Neuronal stem cell (in vitro differentiated cells): ENCODE data around the gene GRIK2.

ENCODE experiments used
- DNase-seq: peaks from one replicate; pipeline ENCODE4 v3.0.0-alpha.2; 2013; ENCODE audit warnings: low spot score
- H2AFZ ChIP-seq: one replicate; pipeline ENCODE4 v1.6.1; 2013; ENCODE audit warnings: mild to moderate bottlenecking, low read length, inconsistent platforms
- H2AK5ac ChIP-seq: 2 replicates; pipeline ENCODE4 v1.6.1; 2013; ENCODE audit warnings: low read depth, mild to moderate bottlenecking, inconsistent platforms, low read length, moderate library complexity, mixed read lengths
- H2BK120ac ChIP-seq: 2 replicates; pipeline ENCODE4 v1.6.1; 2013; ENCODE audit warnings: low read depth, mild to moderate bottlenecking, inconsistent platforms, low read length, moderate library complexity, mixed read lengths
- H2BK12ac ChIP-seq: one replicate; pipeline ENCODE4 v1.6.1; 2013; ENCODE audit warnings: low read length, inconsistent platforms
- H2BK15ac ChIP-seq: 2 replicates; pipeline ENCODE4 v1.6.1; 2013; ENCODE audit warnings: mild to moderate bottlenecking, low read length, inconsistent platforms, mixed read lengths
- H2BK5ac ChIP-seq: one replicate; pipeline ENCODE4 v1.6.1; 2013; ENCODE audit warnings: inconsistent platforms, mild to moderate bottlenecking, low read length, moderate library complexity
- H3K14ac ChIP-seq: one replicate; pipeline ENCODE4 v1.6.1; 2013; ENCODE audit warnings: low read length, inconsistent platforms
- H3K18ac ChIP-seq: 2 replicates; pipeline ENCODE4 v1.6.1; 2013; ENCODE audit warnings: low read length, inconsistent platforms
- H3K23ac ChIP-seq: 2 replicates; pipeline ENCODE4 v1.6.1; 2013; ENCODE audit warnings: low read depth, mild to moderate bottlenecking, mixed read lengths, low read length, inconsistent platforms; ENCODE audit not compliant: poor library complexity
- H3K27ac ChIP-seq: replicated peaks from 3 replicates; pipeline ENCODE4 v1.5.1; 2013; ENCODE audit warnings: low read length, inconsistent platforms
- H3K27me3 ChIP-seq, 3 experiments: 2 replicates each; pipeline ENCODE4 v1.6.1; 2013; ENCODE audit warnings: low read length in 3 of 3, mild to moderate bottlenecking in 2 of 3, inconsistent platforms in 1 of 3, low read depth in 1 of 3, mixed read lengths in 1 of 3, moderate library complexity in 1 of 3; ENCODE audit not compliant: control insufficient read depth in 3 of 3, insufficient read depth in 3 of 3
- H3K36me3 ChIP-seq, 2 donors: replicated peaks in 1 of 2; 2 replicates each; pipeline ENCODE4 v1.6.1; 2013; ENCODE audit warnings: low read length in 2 of 2; ENCODE audit not compliant: control insufficient read depth in 2 of 2, insufficient read depth in 2 of 2
- H3K4ac ChIP-seq: 2 replicates; pipeline ENCODE4 v1.6.1; 2013; ENCODE audit warnings: inconsistent platforms, mild to moderate bottlenecking, low read length, moderate library complexity
- H3K4me1 ChIP-seq, 2 donors: 1 replicate in 1 of 2; 2 replicates in 1 of 2; pipeline ENCODE4 v1.6.1; 2013; ENCODE audit warnings: low read length in 2 of 2, low read depth in 1 of 2; ENCODE audit not compliant: control insufficient read depth in 2 of 2, insufficient read depth in 1 of 2
- H3K4me2 ChIP-seq: one replicate; pipeline ENCODE4 v1.6.1; 2013; ENCODE audit warnings: mild to moderate bottlenecking, low read length, inconsistent platforms; ENCODE audit not compliant: insufficient read depth, poor library complexity, severe bottlenecking
- H3K4me3 ChIP-seq, 2 donors: 2 replicates each; pipeline ENCODE4 v1.5.1; 2013; ENCODE audit warnings: low read length in 2 of 2, mild to moderate bottlenecking in 2 of 2, inconsistent platforms in 1 of 2, moderate library complexity in 1 of 2
- H3K79me1 ChIP-seq: one replicate; pipeline ENCODE4 v1.6.1; 2013; ENCODE audit warnings: low read depth, mild to moderate bottlenecking, inconsistent platforms, low read length, moderate library complexity
- H3K9ac ChIP-seq: one replicate; pipeline ENCODE4 v1.6.1; 2013; ENCODE audit warnings: mild to moderate bottlenecking, low read depth, low read length, inconsistent platforms; ENCODE audit not compliant: poor library complexity
- H3K9me3 ChIP-seq, 2 donors: replicated peaks in 1 of 2; 2 replicates each; pipeline versions ENCODE3 to v1.6.1; 2013; ENCODE audit warnings: low read length in 2 of 2, mild to moderate bottlenecking in 2 of 2, inconsistent platforms in 1 of 2, low read depth in 1 of 2, mixed read lengths in 1 of 2, moderate library complexity in 1 of 2; ENCODE audit not compliant: control insufficient read depth in 2 of 2, insufficient read depth in 1 of 2
- H4K8ac ChIP-seq: one replicate; pipeline ENCODE4 v1.6.1; 2013; ENCODE audit warnings: low read depth, mild to moderate bottlenecking, inconsistent platforms, low read length, moderate library complexity
- H4K91ac ChIP-seq: one replicate; pipeline ENCODE4 v1.6.1; 2013; ENCODE audit warnings: low read length, low read depth, mild to moderate bottlenecking, inconsistent platforms; ENCODE audit not compliant: poor library complexity
- WGBS, 2 donors: extraction: QIAGEN DNeasy Blood & Tissue Kit; methylation state at CpG; one replicate each; pipeline ENCODE4 v1.1.7; 2013; ENCODE audit warnings: missing lambda C conversion rate in 2 of 2, mixed read lengths in 1 of 2; ENCODE audit not compliant: insufficient read length in 2 of 2, insufficient replicate concordance in 1 of 2; ENCODE audit errors: extremely low coverage in 2 of 2; 5-methylcytosine and 5-hydroxymethylcytosine counted together

The GRIK2 gene

GRCh38 chr6:101588343-101588742, 194.8 kb downstream of the GRIK2 start:
- WGBS, 2 donors: no CpG with 5 or more reads among the region's 3 CpGs

GRCh38 chr6:101595276-101595675, 201.8 kb downstream of the GRIK2 start:
- Histone ChIP-seq H3K18ac (no peak overlapping the region), H3K4me1 (peaks cover 3 to 5% of the 10 kb centered on the region in 2 donors), H3K4ac (no peak overlapping the region), H3K23ac (no peak overlapping the region), H2AFZ (no peak overlapping the region), H3K9ac (no peak overlapping the region), H4K8ac (no peak overlapping the region), H2AK5ac (no peak overlapping the region), H3K14ac (no peak overlapping the region), H3K27me3 (no peaks in the 10 kb centered on the region), H2BK12ac (no peak overlapping the region), H4K91ac (no peak overlapping the region), H2BK5ac (no peak overlapping the region), H3K79me1 (no peaks in the 10 kb centered on the region), H3K4me3 (no peak overlapping the region), H2BK120ac (no peak overlapping the region), H2BK15ac (no peak overlapping the region), H3K4me2 (no peak overlapping the region), H3K36me3 (no peaks in the 10 kb centered on the region), H3K9me3 (no peaks in the 10 kb centered on the region), H3K27ac (no peak overlapping the region)
- no peak for DNase-seq

More at GRCh38 chr6:101588343-101588742, 194.8 kb downstream of the GRIK2 start:
- Histone ChIP-seq H3K4me1 (no peaks in the 10 kb centered on the region), H2BK12ac (no peak overlapping the region), H2AK5ac (no peak overlapping the region), H3K36me3 (no peaks in the 10 kb centered on the region), H2BK5ac (no peak overlapping the region), H3K79me1 (no peaks in the 10 kb centered on the region), H3K4me3 (no peak overlapping the region), H2BK120ac (no peak overlapping the region), H3K27me3 (no peaks in the 10 kb centered on the region), H3K23ac (no peak overlapping the region), H3K14ac (no peak overlapping the region), H3K9me3 (no peaks in the 10 kb centered on the region), H4K91ac (no peak overlapping the region), H3K27ac (no peak overlapping the region), H4K8ac (no peak overlapping the region), H3K4me2 (no peak overlapping the region), H3K9ac (no peak overlapping the region), H2AFZ (no peak overlapping the region), H2BK15ac (no peak overlapping the region), H3K4ac (no peak overlapping the region), H3K18ac (no peak overlapping the region)
- DNase-seq: no peak

- no peak for DNase-seq
- H3K27ac ChIP-seq: no peak overlapping the region
- no peak overlapping the region for H2BK15ac ChIP-seq
- H3K4ac ChIP-seq: no peak overlapping the region
- no peak overlapping the region for H4K8ac ChIP-seq
- no peak overlapping the region for H2BK5ac ChIP-seq
- H3K9me3 ChIP-seq: no peaks in the 10 kb centered on the region
- peaks cover 3 to 5% of the 10 kb centered on the region in 2 donors for H3K4me1 ChIP-seq
- H2AFZ ChIP-seq: peak overlapping the region; percentile 65
- no peak overlapping the region for H2BK12ac ChIP-seq
- no peaks in the 10 kb centered on the region for H3K79me1 ChIP-seq
- H3K9ac ChIP-seq: no peak overlapping the region
- H3K18ac ChIP-seq: no peak overlapping the region
- H3K27me3 ChIP-seq: no peaks in the 10 kb centered on the region
- H3K4me3 ChIP-seq: no peak overlapping the region
- no peak overlapping the region for H3K4me2 ChIP-seq
- H2BK120ac ChIP-seq: no peak overlapping the region
- H3K23ac ChIP-seq: no peak overlapping the region
- no peak overlapping the region for H4K91ac ChIP-seq
- WGBS, 2 donors: no CpG with 5 or more reads among the region's 4 CpGs
- no peak overlapping the region for H2AK5ac ChIP-seq
- no peak overlapping the region for H3K14ac ChIP-seq
- H3K36me3 ChIP-seq: no peaks in the 10 kb centered on the region
Measured at GRCh38 chr6:101597693-101598092, 204.2 kb downstream of the GRIK2 start.

- H4K8ac ChIP-seq: no peak overlapping the region
- no peak for DNase-seq
Measured at GRCh38 chr6:101605426-101605825, 211.9 kb downstream of the GRIK2 start.

More at GRCh38 chr6:101605426-101605825, 211.9 kb downstream of the GRIK2 start:
- no peak overlapping the region for H2BK120ac ChIP-seq
- H3K4me1 ChIP-seq: no peaks in the 10 kb centered on the region
- H3K27ac ChIP-seq: no peak overlapping the region
- no peak overlapping the region for H2AFZ ChIP-seq
- H3K27me3 ChIP-seq: no peaks in the 10 kb centered on the region
- H3K4me3 ChIP-seq: no peak overlapping the region
- H3K18ac ChIP-seq: no peak overlapping the region
- no peak overlapping the region for H2AK5ac ChIP-seq
- no peaks in the 10 kb centered on the region for H3K36me3 ChIP-seq
- H3K9me3 ChIP-seq: no peaks in the 10 kb centered on the region
- no peak overlapping the region for H3K23ac ChIP-seq
- H2BK12ac ChIP-seq: no peak overlapping the region
- H4K91ac ChIP-seq: no peak overlapping the region
- no peak overlapping the region for H2BK5ac ChIP-seq
- H3K14ac ChIP-seq: no peak overlapping the region
- no peak overlapping the region for H3K4me2 ChIP-seq
- H3K4ac ChIP-seq: no peak overlapping the region
- H3K9ac ChIP-seq: no peak overlapping the region
- no CpG with 5 or more reads among the region's 5 CpGs for WGBS, 2 donors
- no peaks in the 10 kb centered on the region for H3K79me1 ChIP-seq
- no peak overlapping the region for H2BK15ac ChIP-seq
